Measurements from ENCODE around the gene NADK2. TPM values are rescaled to one million over a fixed set of nuclear protein-coding genes. Genes with fewer than 3 reads are reported as not detected.
A peak's percentile ranks its signal among the peaks of the same experiment; 100 is the strongest.

NADK2 gene
- total and polyA plus RNA-seq, 2 donors (not counting 3 experiments of a cell fraction or from before 2014, with no cell fraction given) = 4.0 to 20.3 TPM

DNA sequence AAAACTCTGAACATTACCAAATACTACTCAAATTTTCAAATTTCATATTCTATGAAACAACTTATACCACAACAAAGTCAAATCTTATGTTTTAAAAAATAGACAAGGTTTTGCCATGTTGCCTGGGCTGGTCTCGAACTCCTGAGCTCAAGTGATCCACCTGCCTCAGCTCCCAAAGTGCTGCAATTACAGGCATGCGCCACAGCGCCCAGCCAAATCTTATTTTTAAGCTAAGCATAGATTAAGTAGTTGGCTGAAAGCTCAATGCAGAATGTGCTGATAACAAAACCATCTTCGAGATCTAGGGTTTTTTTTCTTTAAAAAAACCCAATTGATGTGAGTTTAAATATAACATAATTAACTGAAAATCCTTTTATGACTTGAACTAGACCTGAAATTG is 96.4 kb downstream of the NADK2 start:
- intact Hi-C loops (cut with micrococcal nuclease) = no loop called here

More for the DNA sequence above, 96.4 kb downstream of the NADK2 start:
- no peak for DNase-seq (ENCODE audit: low read depth, low spot score)
- POLR2A ChIA-PET = no interaction called here
- Histone ChIP-seq H2AFZ (ENCODE audit: low read depth, low read length) (no peak overlapping the region), H3K4me2 (ENCODE audit: insufficient read depth, low read length) (no peak overlapping the region), H3K27me3 (ENCODE audit: control insufficient read depth in 2 of 2, insufficient read depth in 2 of 2, low read length in 2 of 2) (no peaks in the 10 kb centered on the region), H3K27ac (ENCODE audit: insufficient read depth, low read depth, low read length) (no peak overlapping the region), H3K9ac (replicated peaks; ENCODE audit: extremely low read depth, insufficient read depth, low read length) (no peak overlapping the region), H4K20me1 (replicated peaks; ENCODE audit: control insufficient read depth, extremely low read depth, insufficient read depth, low read length) (no peaks in the 10 kb centered on the region), H3K9me1 (replicated peaks; ENCODE audit: control insufficient read depth, extremely low read depth, insufficient read depth, low read length) (no peaks in the 10 kb centered on the region), H3K36me3 (ENCODE audit: control insufficient read depth in 2 of 2, extremely low read depth in 1 of 2, insufficient read depth in 2 of 2, low read length in 2 of 2) (no peaks in the 10 kb centered on the region), H3K4me3 (replicated peaks in 1 of 3; ENCODE audit: insufficient read depth in 1 of 3, low read depth in 1 of 3, low read length in 3 of 3) (no peak overlapping the region), H3K9me3 (replicated peaks; ENCODE audit: control insufficient read depth, insufficient read depth, low read length) (no peaks in the 10 kb centered on the region), H3K79me2 (ENCODE audit: control insufficient read depth, insufficient read depth, low read length) (peaks cover 4% of the 10 kb centered on the region), H3K4me1 (ENCODE audit: control insufficient read depth, extremely low read depth, insufficient read depth, low read length) (peaks cover 5% of the 10 kb centered on the region)
- BruUV-seq (replicated peaks) = no TSS peak
- no peak for FAIRE-seq
- dilution Hi-C loops (cut with MboI; ENCODE audit: extremely low pct_ligation_motif_present, low sequenced_read_pairs) = no loop called here
- CTCF ChIA-PET = interaction anchor here (1.0 kb wide), 1 partner anchor 66 kb away, joined by 4 read pairs; no protein-coding TSS in a partner anchor
- TF ChIP-seq EZH2 (IDR thresholded peaks at IDR 0.05; ENCODE audit: borderline replicate concordance, low read depth, low read length, severe bottlenecking) = no peak
- TF ChIP-seq POLR2A (IDR thresholded peaks at IDR 0.05; ENCODE audit: low read depth, low read length) = no peak
- TF ChIP-seq POLR2AphosphoS5 (IDR thresholded peaks at IDR 0.05; ENCODE audit: insufficient read depth, low read depth, low read length) = no peak
- no peak for TF ChIP-seq MYC (IDR thresholded peaks at IDR 0.05; ENCODE audit: low read depth, low read length)
- TF ChIP-seq JUN (IDR thresholded peaks at IDR 0.05; ENCODE audit: borderline replicate concordance, insufficient read depth, insufficient read length, low read depth) = no peak
- TF ChIP-seq FOS (IDR thresholded peaks at IDR 0.05; ENCODE audit: borderline replicate concordance, insufficient read depth, low read length) = no peak
- no peak for TF ChIP-seq GATA2 (IDR thresholded peaks at IDR 0.05; ENCODE audit: insufficient read depth, insufficient read length, low read depth, low read length)
- TF ChIP-seq MAX (IDR thresholded peaks at IDR 0.05; ENCODE audit: insufficient read depth, insufficient read length) = no peak
- TF ChIP-seq, protein P1, sequence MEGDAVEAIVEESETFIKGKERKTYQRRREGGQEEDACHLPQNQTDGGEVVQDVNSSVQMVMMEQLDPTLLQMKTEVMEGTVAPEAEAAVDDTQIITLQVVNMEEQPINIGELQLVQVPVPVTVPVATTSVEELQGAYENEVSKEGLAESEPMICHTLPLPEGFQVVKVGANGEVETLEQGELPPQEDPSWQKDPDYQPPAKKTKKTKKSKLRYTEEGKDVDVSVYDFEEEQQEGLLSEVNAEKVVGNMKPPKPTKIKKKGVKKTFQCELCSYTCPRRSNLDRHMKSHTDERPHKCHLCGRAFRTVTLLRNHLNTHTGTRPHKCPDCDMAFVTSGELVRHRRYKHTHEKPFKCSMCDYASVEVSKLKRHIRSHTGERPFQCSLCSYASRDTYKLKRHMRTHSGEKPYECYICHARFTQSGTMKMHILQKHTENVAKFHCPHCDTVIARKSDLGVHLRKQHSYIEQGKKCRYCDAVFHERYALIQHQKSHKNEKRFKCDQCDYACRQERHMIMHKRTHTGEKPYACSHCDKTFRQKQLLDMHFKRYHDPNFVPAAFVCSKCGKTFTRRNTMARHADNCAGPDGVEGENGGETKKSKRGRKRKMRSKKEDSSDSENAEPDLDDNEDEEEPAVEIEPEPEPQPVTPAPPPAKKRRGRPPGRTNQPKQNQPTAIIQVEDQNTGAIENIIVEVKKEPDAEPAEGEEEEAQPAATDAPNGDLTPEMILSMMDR (IDR thresholded peaks at IDR 0.05; ENCODE audit: extremely low read depth in 1 of 2, insufficient read depth in 1 of 2, low read depth in 1 of 2, low read length in 2 of 2) = no peak

MicroRNA genes within 50 kb of the gene (microRNA counts, 767-probe panel; counts per million panel counts)
- 723 counts per million, percentile 96 among the panel's probes with 10 or more counts for microRNA hsa-miR-580

Small RNAs within 50 kb of the gene (microRNA-seq; reads per million reads assigned to microRNA genes)
- gene MIR580 (ENCODE audit: borderline number of aligned reads, borderline replicate concordance) = 2.7 reads per million

Small RNAs within 50 kb of the gene (small RNA-seq; reads per million reads assigned to genes)
- gene MIR580 (ENCODE audit: insufficient read depth, insufficient read length, low read depth, low replicate concordance) = not detected
- not detected for gene RNU6-1305P (ENCODE audit: insufficient read depth, insufficient read length, low read depth, low replicate concordance)

Other genes with a start within 250 kb of the NADK2 start
- not detected in 2 replicates for gene UGT3A2, start 175.0 kb downstream of the NADK2 start, total RNA-seq
- not detected in 2 replicates for gene UGT3A2, start 175.0 kb downstream of the NADK2 start, polyA plus RNA-seq
- 5.2 and 6.6 TPM in 2 replicates for gene LMBRD2, start 90.0 kb downstream of the NADK2 start, total RNA-seq
- gene LMBRD2, start 90.0 kb downstream of the NADK2 start, polyA plus RNA-seq = 1.0 and 1.2 TPM in 2 replicates
- gene SKP2, start 89.8 kb downstream of the NADK2 start, total RNA-seq = 40.9 and 42.0 TPM in 2 replicates
- 9.8 and 12.5 TPM in 2 replicates for gene SKP2, start 89.8 kb downstream of the NADK2 start, polyA plus RNA-seq
- gene RANBP3L, start 60.0 kb upstream of the NADK2 start, total RNA-seq = not detected in 2 replicates
- gene RANBP3L, start 60.0 kb upstream of the NADK2 start, polyA plus RNA-seq = not detected in 2 replicates

Data from endothelial cell of umbilical vein (primary cell).